Stimulated activated naive CD4-positive, alpha-beta T cell treated with Interleukin-2 at 50 U/mL for 16 hours (primary cell): ENCODE measurements around the gene TCEAL4.

Experiments
- DNase-seq: peaks from one replicate; lab custom pipeline; 2025; lab: John Stamatoyannopoulos, UW

The TCEAL4 gene

DNA sequence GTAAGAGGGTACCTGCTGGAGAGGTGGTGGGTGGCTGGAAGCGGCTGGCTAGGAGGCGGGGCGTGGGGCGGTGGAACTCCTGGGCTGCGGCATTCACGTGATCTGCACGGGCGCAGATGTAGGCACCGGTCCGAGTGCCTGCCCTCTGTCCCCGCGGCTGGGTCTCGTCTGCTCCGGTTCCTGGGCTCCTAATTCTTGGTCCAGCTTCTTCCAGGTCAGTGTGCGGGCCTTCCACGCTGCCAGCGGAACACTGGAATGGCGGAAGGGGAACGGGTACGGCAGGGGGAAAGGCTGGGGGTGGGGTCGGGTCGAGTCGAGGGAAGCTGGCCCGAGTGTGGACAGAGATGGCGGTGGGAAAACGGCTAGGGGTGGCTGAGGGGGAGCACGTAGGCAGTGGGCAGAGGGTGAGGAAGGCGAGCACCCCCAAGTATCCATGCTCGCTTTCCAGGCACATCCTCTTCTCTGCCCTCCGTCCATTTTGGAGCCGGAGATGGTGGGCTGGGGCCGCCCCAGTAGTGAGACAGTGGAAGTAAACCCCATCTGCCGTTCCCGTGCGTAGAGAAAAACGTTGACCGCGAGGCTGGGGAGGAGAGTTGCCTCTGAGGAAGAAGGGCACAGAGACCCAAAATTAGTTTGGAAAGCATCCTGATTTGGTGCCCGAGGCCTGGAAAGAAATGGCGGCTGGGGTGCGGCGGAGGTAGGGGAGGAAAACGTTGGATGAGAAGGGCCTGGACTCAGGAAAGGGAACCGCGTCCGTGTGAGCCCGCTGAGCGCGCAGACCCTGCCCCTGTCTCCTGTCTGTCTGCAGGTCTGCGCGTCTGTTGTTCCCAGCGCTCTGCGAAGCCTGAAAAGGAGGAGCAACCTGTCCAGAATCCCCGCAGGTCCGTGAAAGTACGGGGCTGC is at the start of gene TCEAL4:
Gene TCEAL4 (plus strand): TSS at position 105 of the 903 bp plus-strand sequence. CDS start 1,161 bp downstream, outside the sequence.
- DNase-seq = peak; percentile 28

DNA sequence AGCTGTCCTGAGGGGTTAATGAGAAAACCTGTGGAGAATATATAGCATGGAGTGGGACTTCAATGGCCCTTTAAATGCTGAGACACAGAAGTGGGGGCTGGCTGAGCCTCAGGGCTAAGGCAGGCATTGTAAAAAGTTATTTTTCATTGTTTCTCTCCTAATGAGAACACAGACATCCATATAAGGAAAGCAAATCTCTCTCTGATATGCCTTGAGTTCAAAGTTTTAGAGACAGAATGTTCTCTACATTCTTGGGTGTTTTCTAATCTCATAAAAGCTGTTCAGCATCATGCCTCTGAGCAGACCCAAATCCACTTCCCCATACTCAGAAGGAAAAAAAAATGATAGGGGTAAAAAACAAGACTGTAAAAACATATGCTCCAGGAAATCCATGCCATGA is 49.2 kb upstream of the TCEAL4 start:
- no peak for DNase-seq

DNA sequence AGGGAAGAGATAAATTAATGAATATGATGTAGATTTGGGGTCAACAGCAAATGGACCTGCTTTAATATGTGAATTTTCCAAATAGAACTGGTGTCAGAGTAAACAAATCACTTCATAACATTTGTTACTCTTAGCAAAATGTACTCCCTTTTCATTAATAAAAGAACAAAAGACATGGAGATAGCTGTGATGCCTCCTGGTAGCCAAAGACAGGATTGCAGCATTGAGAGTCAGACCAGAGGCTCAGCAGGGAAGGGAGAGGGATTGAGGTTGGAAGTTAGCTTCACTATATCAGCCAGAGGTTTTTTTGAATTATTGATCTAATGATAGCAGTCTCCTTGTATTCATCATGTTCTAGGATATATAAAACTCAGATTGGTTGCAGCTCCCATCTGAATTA is 48.6 kb upstream of the TCEAL4 start:
- DNase-seq = no peak

DNA sequence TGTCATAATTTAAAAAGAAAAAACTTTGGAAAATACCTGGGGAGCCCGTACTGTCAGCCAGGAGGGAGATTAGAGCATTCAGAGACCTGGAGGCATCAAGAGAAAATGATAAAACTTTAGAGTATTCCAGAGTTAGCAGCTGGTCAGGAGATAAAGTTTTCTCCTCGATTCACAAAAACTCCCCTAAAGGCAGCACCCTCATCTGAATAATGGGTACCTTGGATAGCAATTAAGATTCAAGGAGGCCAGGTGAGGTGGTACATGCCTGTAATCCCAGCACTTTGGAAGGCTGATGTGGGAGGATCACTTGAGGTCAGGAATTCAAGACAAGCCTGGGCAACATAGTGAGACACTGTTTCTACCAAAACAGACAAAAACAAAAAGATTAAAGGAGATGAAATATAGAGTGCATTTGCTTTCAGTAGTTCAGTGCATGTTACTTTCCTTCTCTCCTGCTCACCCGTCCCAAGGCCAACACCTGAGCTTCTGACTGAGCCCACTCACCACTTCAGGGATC is 47.4 kb upstream of the TCEAL4 start:
- DNase-seq = no peak

DNA sequence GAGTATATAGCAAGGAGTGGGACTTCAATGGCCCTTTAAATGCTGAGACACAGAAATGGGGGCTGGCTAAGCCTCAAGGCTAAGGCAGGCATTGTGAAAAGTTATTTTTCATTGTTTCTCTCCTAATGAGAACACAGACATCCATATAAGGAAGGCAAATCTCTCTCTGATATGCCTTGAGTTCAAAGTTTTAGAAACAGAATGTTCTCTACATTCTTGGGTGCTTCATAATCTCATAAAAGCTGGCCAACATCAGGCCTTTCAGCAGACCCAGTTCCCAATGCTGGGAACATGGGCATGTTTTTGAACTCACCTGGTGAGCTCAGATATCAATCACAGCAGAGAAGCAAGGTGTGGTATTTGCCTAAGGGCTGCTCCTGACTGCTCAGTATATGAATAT is 46.6 kb upstream of the TCEAL4 start:
- no peak for DNase-seq

DNA sequence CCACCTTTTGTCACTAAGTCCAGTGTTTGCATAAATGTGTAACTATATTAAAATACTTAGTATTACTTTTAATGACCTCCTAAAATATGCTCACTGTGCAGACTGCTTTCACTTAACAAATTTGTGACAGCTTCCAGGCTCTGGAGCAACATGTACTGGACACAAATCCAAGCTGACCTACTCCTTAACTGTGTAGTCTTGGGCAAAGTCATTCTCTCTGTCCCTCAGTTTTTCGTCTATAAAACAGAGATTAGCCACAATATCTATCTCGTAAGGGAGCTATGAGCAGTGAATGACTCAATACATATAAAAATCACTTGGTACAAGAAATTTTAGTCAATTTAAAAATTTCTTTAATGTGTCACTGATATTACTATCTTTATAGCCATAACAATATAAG is 45.6 kb upstream of the TCEAL4 start:
- no peak for DNase-seq

DNA sequence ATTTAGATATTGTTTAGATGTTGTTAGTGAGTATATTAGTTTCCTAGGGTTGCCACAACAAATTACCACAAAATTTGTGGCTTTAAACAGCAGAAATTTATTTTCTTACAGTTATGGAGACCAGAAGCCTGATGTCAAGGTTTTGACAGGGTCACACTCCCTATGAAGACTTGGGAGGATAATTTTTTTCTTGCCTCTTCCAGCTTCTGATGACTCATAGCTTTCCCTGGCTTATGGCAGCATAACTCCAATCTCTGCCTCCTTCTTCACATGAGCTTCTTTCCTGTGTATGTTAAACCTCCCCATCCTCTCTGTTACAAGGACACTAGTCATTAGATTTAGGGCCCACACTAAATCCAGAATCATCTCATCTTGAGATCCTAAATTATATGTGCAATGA is 45.2 kb upstream of the TCEAL4 start:
- DNase-seq = no peak

DNA sequence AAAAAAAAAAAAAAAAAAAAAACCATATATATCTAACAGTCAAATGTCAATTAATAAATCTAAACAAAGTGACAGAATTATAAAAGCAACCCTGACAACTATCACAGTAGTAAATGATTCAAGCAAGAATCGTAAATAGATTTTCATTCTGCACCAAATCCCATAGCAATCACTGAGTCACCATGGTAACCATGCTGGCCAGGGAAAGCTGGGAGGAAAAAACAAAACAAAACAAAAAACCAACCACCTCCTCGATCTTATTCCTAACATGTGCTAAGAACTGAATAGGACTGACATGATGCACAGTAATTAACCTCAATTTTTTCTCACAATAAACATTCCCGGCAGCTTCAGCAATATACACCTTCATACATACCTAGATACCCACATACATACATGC is 35.4 kb upstream of the TCEAL4 start:
- DNase-seq = no peak

DNA sequence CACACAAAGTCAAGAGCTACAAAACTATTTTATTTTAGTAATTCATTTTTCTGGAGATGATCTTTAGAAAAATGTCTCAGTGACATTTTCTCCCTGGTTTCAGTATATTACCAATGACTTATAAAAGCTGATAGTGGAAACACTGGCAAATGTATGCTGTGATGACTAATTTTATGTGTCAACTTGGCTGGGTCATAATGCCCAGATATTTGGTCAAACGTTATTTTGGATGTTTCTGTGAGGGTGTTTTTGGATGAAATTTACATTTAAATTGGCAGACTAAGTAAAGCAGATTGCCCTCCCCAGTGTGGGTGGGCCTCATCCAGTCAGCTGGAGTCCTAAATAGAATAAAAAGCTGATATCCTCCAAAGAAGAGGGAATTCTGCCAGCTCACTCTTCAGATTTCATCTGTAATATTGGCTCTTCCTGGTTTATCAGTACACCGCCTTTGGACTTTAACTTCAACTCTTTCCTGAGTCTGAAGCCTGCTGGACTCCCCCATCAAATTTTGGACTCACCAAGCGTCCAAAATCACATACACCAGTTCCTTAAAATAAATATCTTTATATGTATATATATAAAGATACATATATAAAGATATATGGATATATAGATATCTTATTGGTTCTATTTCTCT is 34.8 kb upstream of the TCEAL4 start:
- no peak for DNase-seq

DNA sequence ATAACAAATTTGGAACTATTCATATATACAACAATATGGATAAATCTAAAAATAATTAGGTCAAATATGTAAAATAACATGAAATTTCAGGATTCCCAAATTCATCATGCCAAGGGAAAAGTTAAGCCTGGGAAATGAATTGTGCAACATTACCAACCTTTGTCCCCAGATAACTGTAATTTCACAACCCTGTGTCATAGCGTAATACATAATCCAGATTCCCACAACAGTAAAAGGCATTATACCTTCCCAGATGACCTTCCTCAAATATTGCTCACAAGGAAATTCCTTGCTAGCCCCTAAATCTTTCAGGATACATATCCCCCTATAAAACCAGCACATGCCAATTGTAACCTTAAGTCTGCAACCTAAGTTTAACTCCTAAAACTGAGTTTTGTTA is 33.1 kb upstream of the TCEAL4 start:
- DNase-seq = no peak

DNA sequence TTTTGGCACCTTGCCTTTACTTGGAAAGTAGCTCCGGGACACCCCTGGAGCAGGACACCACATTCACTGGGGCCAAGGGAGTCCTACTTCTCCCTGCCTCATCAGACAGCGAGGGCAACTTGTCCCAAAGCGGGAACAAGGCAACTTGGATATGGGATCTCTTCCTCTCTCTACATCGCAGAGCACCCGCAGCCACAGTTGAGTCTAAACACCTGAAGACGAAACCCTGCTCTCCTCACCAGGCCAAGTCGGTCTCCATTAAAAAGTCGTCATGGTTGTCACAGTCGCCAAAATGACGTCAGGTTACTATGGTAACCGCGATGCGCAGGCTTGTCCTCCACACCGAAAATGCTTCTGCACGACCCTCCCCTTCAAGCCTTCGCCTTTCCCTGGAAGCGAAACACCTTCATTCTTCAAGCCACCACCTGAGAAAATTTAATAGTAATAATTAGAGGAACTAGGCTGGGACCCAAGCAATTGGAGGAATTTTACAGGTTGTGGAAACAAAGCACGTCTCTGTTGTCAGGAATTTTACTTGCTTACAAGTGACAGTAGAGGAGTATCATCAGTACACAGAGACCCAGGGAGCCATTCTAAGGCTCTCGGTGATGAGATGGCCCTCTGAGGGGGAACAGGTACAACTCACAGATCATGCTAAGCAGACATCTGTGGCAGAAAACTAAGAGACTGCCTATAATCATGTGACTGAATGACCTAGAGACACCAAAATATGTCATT is 30.5 kb upstream of the TCEAL4 start:
- DNase-seq = peak; percentile 44

DNA sequence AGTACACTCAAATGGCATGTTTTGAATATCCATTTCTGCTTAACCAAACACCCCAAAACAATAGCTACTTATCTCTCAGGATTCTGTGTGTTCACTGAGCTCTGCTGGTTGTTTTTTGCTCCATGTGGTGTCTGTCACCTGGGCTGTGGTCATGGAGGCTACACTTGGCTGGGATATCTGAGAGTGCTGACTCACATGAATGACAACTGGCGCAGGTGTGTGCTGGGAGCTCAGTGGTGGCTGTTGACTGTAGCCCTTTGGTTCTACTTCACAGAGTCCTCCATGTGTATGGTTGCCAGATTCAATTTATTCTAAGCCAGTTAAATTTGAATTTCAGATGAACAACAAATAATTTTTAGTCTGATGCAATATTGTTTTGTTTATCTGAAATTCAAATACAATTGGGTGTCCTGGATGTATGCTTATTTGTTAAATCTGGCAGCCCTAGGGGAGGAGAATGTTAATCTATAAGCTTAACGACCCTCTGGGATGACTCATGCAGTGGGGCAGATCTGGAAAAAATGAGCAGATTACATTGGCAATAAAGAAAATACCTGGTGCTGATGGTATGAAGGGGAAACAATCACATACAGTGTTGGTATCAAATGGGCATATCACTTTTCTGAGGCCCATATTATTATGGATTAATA is 28.2 kb upstream of the TCEAL4 start:
- DNase-seq = no peak

DNA sequence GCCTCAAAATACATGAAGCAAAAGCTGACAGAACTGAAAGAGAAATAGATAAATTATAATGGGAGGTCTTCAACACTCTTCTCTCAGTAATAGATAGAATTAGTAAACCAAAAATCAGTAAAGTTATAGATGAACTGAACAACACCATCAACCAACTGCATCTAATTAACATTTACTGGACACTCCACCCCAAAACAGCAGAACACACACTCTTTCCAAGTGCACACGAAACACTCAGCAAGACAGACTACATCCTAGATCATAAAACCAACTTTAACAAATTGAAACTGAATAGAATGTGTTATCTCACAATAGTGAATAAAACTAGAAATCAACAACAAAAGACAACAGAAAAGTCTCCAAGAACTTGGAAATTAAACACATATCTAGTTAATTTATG is 25.1 kb upstream of the TCEAL4 start:
- no peak for DNase-seq

DNA sequence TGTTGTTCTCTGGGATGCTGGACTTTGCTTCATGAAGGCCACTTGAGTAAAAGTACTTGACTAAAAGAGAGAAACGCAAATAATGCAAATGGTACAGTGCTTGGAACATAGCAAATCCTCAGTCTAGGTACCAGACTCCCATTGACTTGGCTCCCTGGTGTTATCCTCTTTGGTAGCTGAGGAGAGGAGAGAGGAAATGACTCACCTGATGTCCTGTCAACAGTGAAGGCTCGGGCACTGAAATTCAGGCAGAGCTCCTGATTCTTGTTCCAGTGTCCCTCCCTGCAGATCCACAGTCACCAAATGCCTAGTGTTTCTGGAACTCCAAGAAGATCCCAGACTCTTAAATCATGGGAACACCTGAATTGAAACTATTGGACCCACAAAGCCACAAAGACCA is 22.5 kb upstream of the TCEAL4 start:
- DNase-seq = no peak

DNA sequence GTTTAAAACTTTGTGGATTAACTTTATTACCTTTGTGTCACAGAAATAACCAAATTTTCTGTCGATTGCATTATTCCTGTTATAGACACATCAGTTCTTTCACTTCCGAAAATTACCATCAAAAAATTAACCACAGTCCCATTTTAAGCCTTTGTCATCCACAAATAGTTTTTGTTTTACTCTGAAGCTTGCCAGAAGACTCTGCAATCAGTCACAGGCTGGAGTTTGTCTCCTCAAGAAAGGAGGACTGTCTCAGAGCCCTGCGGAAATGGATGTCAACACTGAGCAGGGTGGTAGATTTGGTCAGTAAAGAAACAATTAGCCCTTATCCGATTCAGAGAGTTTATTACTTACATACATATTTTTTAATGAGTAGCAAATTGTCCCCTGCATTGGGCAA is 20.1 kb upstream of the TCEAL4 start:
- DNase-seq = no peak

DNA sequence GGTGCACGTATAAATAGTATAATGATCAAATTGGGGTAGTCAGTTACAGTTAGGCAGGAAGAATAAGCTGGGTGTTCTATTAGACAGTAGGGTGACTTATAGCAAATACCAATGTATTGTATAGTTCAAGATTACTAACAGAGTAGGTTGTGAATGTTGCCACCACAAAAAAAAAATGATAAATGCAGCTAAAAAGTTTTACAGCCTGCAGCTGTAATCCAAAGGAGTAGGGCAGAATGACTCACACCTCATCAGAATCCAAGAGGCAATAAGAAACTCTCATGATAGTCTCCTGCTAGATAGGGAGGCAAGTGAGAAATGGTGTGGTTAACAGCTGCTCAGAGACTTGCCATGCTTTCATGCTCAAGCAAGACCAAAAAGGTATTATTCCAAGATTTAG is 19.6 kb upstream of the TCEAL4 start:
- DNase-seq = no peak

DNA sequence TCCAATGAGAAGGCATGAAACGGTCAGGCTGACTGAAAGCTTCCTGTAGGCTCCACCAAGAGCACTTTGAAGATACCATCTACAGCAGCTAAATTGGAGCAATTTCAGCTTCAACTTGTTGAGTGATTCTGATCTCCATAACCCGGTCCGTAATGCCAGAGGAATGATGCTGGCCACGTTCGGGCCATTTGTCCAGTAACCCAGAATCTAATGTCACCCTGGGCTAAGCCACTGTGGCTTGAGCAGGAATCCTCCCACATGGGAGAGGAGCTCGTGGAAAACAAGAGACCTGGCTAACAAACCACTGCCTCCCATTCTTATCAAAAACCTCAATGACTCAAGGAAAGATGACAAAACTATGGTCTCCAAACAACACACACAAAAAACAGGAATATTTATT is 14.2 kb upstream of the TCEAL4 start:
- DNase-seq = no peak

DNA sequence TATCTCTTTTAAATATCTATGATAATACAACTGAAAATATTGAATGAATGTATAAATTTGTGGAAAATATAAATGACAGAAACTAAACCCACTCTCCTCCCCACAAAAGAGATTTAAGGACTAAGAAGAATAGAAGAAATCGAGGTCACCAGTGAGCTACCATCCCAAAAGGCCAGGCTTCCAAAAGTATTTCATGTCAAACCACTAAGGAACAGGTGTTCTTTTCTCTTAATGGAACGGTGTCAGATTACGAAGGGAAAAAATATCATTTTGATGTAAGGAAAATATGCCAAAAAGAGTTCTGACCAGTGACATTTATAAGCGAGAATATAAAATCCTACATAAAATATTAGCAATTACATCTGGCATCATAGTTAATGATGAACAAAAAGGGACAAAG is 13.6 kb upstream of the TCEAL4 start:
- DNase-seq = no peak

DNA sequence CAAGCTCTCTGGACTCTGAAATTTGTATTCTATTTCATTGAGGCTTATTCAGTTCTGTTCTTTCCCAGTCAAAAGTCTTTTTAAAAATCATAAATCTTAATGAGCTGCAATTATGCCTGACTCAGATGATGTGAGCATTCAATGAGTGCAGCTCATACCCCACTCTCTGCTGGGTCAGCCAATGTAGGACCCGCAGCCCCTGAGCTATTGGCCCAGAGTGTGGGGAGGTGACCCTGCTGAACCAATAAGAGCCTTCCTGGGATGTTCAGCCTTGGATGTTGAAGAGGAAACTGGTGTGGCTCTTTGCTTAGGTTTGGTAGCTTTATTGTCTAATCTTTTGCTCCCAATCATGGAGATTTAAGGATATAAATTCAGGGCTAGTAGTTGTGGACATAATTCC is 12.1 kb upstream of the TCEAL4 start:
- no peak for DNase-seq

DNA sequence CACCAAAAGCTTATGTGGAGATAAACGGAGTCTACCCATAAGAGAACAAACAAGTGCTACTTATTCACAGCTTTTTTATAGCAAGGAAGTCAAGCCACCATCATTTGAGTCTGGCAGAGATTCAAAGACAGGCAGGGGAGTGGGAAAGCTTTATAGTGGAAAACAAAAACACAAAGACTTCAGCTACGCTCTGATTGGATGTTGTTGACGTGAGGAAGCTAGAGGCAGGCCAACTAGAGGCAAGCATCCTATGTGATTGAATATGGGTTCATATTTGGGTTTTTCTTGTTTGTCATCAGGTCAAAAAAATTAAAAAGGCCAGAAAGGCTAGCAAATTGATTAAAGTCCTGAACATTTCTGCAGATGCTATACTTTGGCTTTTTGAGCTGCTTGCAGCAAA is 719 bp upstream of the TCEAL4 start:
- no peak for DNase-seq

DNA sequence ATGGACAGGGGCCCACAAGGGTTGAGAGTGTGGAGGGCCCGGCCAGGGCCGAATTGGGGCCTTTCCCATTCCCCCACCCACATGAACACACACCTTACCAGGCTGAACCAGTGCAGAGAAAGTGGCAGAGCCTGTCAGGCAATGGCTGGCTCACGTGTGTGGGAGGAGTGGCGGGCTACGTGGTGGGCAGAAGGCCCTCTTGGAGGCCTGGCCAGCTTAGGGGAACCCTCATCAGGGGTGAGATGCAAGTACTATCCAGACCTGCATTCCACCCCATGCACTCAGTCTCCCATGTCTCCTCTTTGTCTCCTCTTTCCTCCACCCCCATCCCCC is 965 bp downstream of the TCEAL4 start:
- DNase-seq = no peak

DNA sequence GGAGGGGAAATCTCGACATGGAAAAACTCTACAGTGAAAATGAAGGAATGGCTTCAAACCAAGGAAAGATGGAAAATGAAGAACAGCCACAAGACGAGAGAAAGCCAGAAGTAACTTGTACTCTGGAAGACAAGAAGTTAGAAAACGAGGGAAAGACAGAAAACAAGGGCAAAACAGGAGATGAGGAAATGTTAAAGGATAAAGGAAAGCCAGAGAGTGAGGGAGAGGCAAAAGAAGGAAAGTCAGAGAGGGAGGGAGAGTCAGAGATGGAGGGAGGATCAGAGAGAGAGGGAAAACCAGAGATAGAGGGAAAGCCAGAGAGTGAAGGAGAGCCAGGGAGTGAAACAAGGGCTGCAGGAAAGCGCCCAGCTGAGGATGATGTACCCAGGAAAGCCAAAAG is 1.3 kb downstream of the TCEAL4 start:
- no peak for DNase-seq
